ENCODE data around the gene KLHL10. TPM values are rescaled to one million over a fixed set of nuclear protein-coding genes. Genes with fewer than 3 reads are reported as not detected.
"Not testable (repeated sequence)": the region's sequence is repeated elsewhere in the genome, so short reads cannot be mapped to it uniquely, and the experiment has no call there.

KLHL10 gene
- polyA plus RNA-seq, 5 donors: 0.14 to 0.28 (median 0.24) TPM; not detected in 1

GRCh38 chr17:41848788-41849187, 11.2 kb downstream of the KLHL10 start:
- no peak for DNase-seq

- DNase-seq: no peak
Measured at GRCh38 chr17:41849251-41849990, 11.8 kb downstream of the KLHL10 start.

- DNase-seq: not testable (repeated sequence)
Measured at GRCh38 chr17:41851382-41851781, 13.8 kb downstream of the KLHL10 start.

- no peak for DNase-seq
Measured at GRCh38 chr17:41860254-41860931, 22.8 kb downstream of the KLHL10 start.

- no peak for DNase-seq
Measured at GRCh38 chr17:41863074-41863848, 25.6 kb downstream of the KLHL10 start.

- peak in 1 of 2 donors; percentile 32 for DNase-seq
Measured at GRCh38 chr17:41864498-41864835, 26.8 kb downstream of the KLHL10 start.

- peak; percentile 82 to 87 for DNase-seq
Measured at GRCh38 chr17:41864836-41865595, 27.4 kb downstream of the KLHL10 start, which contains the start of gene KLHL11. Gene KLHL11 (minus strand): TSS chr17:41865423. CDS start chr17:41865370, 53 bp downstream.

GRCh38 chr17:41865596-41865893, 27.9 kb downstream of the KLHL10 start:
- no peak for DNase-seq

GRCh38 chr17:41868568-41868967, 30.9 kb downstream of the KLHL10 start:
- DNase-seq: no peak

- no peak for DNase-seq
Measured at GRCh38 chr17:41869426-41869825, 31.8 kb downstream of the KLHL10 start.

GRCh38 chr17:41870097-41870496, 32.5 kb downstream of the KLHL10 start:
- no peak for DNase-seq

- DNase-seq: no peak
Measured at GRCh38 chr17:41870627-41871026, 33.0 kb downstream of the KLHL10 start.

- no peak for DNase-seq
Measured at GRCh38 chr17:41871789-41872188, 34.2 kb downstream of the KLHL10 start.

- DNase-seq: no peak
Measured at GRCh38 chr17:41873559-41874292, 36.1 kb downstream of the KLHL10 start.

GRCh38 chr17:41874293-41874670, 36.7 kb downstream of the KLHL10 start:
- DNase-seq: not testable (repeated sequence)

- DNase-seq: no peak
Measured at GRCh38 chr17:41880130-41880529, 42.5 kb downstream of the KLHL10 start.

GRCh38 chr17:41882756-41883155, 45.1 kb downstream of the KLHL10 start:
- no peak for DNase-seq

- DNase-seq: no peak
Measured at GRCh38 chr17:41885733-41886132, 48.1 kb downstream of the KLHL10 start.

GRCh38 chr17:41888332-41888965, 50.8 kb downstream of the KLHL10 start:
- no peak for DNase-seq

- no peak for DNase-seq
Measured at GRCh38 chr17:41891135-41892020, 53.8 kb downstream of the KLHL10 start.
